ENCODE measurements around the gene FYB2. TPM values are rescaled to one million over a fixed set of nuclear protein-coding genes. Genes with fewer than 3 reads are reported as not detected.

FYB2 gene
- total and polyA plus RNA-seq, 8 donors: 0.31 to 2.2 (median 0.75) TPM; not detected in 3

- H3K4me1 ChIP-seq: peaks cover 0 to 6% (median 0%) of the 10 kb centered on the region in 4 donors
- no peak overlapping the region for H3K27ac ChIP-seq
- peaks cover 0 to 12% (median 8%) of the 10 kb centered on the region in 4 donors for H3K9me3 ChIP-seq
- intact Hi-C loops (cut with DNase I; ENCODE audit: low total_unique reads): no loop called here
- no peak for DNase-seq
- TF ChIP-seq CTCF (IDR thresholded peaks at IDR 0.05) (no peak), POLR2A (IDR thresholded peaks at IDR 0.05) (no peak), EP300 (IDR thresholded peaks at IDR 0.05) (no peak), POLR2AphosphoS5 (IDR thresholded peaks at IDR 0.05) (no peak)
- WGBS, 5 donors: 74 to 88% (median 81%) methylated on average over 2 to 3 of the region's 3 CpGs
- H3K27me3 ChIP-seq: no peaks in the 10 kb centered on the region
- H3K4me3 ChIP-seq: no peak overlapping the region
- no peaks in the 10 kb centered on the region for H3K36me3 ChIP-seq
These were observed 19.6 kb upstream of the FYB2 start for GRCh38 chr1:56838759-56839158.

- Histone ChIP-seq H3K4me3 (no peak overlapping the region), H3K4me1 (peaks cover 0 to 6% (median under 1%) of the 10 kb centered on the region in 4 donors), H3K27me3 (no peaks in the 10 kb centered on the region), H3K27ac (no peak overlapping the region), H3K36me3 (no peaks in the 10 kb centered on the region), H3K9me3 (peaks cover 0 to 12% (median 8%) of the 10 kb centered on the region in 4 donors)
- intact Hi-C loops (cut with DNase I; ENCODE audit: low total_unique reads): no loop called here
- 67 to 79% (median 72%) methylated on average over 9 of the region's 9 CpGs for WGBS, 5 donors
- DNase-seq: no peak
- TF ChIP-seq CTCF (IDR thresholded peaks at IDR 0.05): no peak
- no peak for TF ChIP-seq POLR2AphosphoS5 (IDR thresholded peaks at IDR 0.05)
- TF ChIP-seq EP300 (IDR thresholded peaks at IDR 0.05): no peak
- TF ChIP-seq POLR2A (IDR thresholded peaks at IDR 0.05): no peak
These were observed 18.2 kb upstream of the FYB2 start for GRCh38 chr1:56837244-56837939.

- Histone ChIP-seq H3K4me3 (no peak overlapping the region), H3K36me3 (no peaks in the 10 kb centered on the region), H3K9me3 (peaks cover 0 to 12% (median 8%) of the 10 kb centered on the region in 4 donors), H3K27me3 (peaks cover 0 to 2% (median 0%) of the 10 kb centered on the region in 3 donors), H3K27ac (no peak overlapping the region), H3K4me1 (peaks cover 0 to 7% (median 3%) of the 10 kb centered on the region in 4 donors)
- WGBS, 5 donors: 73 to 97% (median 81%) methylated on average over 4 of the region's 4 CpGs
- intact Hi-C loops (cut with DNase I; ENCODE audit: low total_unique reads): no loop called here
- TF ChIP-seq EP300 (IDR thresholded peaks at IDR 0.05): no peak
- no peak for TF ChIP-seq CTCF (IDR thresholded peaks at IDR 0.05)
- TF ChIP-seq POLR2A (IDR thresholded peaks at IDR 0.05): no peak
- no peak for TF ChIP-seq POLR2AphosphoS5 (IDR thresholded peaks at IDR 0.05)
- no peak for DNase-seq
These were observed 17.2 kb upstream of the FYB2 start for GRCh38 chr1:56836359-56836758.

- Histone ChIP-seq H3K4me1 (peaks cover 0 to 7% (median 3%) of the 10 kb centered on the region in 4 donors), H3K4me3 (no peak overlapping the region), H3K9me3 (peaks cover 0 to 12% (median 8%) of the 10 kb centered on the region in 4 donors), H3K36me3 (no peaks in the 10 kb centered on the region), H3K27ac (no peak overlapping the region), H3K27me3 (peaks cover 0 to 7% (median 0%) of the 10 kb centered on the region in 3 donors)
- no peak for DNase-seq
- TF ChIP-seq EP300 (IDR thresholded peaks at IDR 0.05) (no peak), CTCF (IDR thresholded peaks at IDR 0.05) (no peak), POLR2AphosphoS5 (IDR thresholded peaks at IDR 0.05) (no peak), POLR2A (IDR thresholded peaks at IDR 0.05) (no peak)
- intact Hi-C loops (cut with DNase I; ENCODE audit: low total_unique reads): no loop called here
- WGBS, 5 donors: 32 to 67% (median 48%) methylated on average over 5 of the region's 5 CpGs
These were observed 16.5 kb upstream of the FYB2 start for GRCh38 chr1:56835657-56836056.
